ENCODE data around the gene CCIN. TPM values are rescaled to one million over a fixed set of nuclear protein-coding genes. Genes with fewer than 3 reads are reported as not detected.
A peak's percentile ranks its signal among the peaks of the same experiment; 100 is the strongest.

CCIN gene
- total and polyA plus RNA-seq, 9 of the 15 experiments (the other 6 are each of a cell fraction or from before 2014, with no cell fraction given): not detected

GRCh38 chr9:36163786-36164170 lies 5.4 kb upstream of the CCIN start:
- in situ Hi-C loops (cut with MboI): no loop called here
- WGBS (ENCODE audit: insufficient coverage, low coverage, missing lambda C conversion rate): 29% methylated on average over 4 of the region's 4 CpGs
- intact Hi-C loops (cut with micrococcal nuclease): no loop called here
- H3K9ac ChIP-seq (ENCODE audit: insufficient read depth in 1 of 2, low read depth in 2 of 2, low read length in 2 of 2): no peak overlapping the region
- H4K20me1 ChIP-seq (replicated peaks; ENCODE audit: control insufficient read depth, insufficient read depth, low read length): no peaks in the 10 kb centered on the region
- H3K27me3 ChIP-seq (ENCODE audit: control insufficient read depth in 2 of 2, insufficient read depth in 2 of 2, low read length in 2 of 2): no peaks in the 10 kb centered on the region
- peaks cover under 1 to 19% of the 10 kb centered on the region in 2 experiments; a peak in 4 of 5 replicates for H3K4me1 ChIP-seq (replicated peaks in 1 of 2; ENCODE audit: control insufficient read depth in 2 of 2, insufficient read depth in 2 of 2, low read length in 2 of 2)
- no peak for FAIRE-seq
- ATAC-seq: no peak
- ChIA-PET CTCF (ENCODE audit: low intra/inter-chr PET ratio) (no interaction called here), POLR2A (interaction anchor here (0.7 to 1.1 kb wide), 3 partner anchors 20 to 27 kb away, joined by 3 to 6 read pairs (median 3); partner anchors contain the start of gene CLTA)
- no peaks in the 10 kb centered on the region for H3K79me2 ChIP-seq (ENCODE audit: control insufficient read depth, insufficient read depth, low read length)
- H3K9me3 ChIP-seq (replicated peaks; ENCODE audit: control insufficient read depth, insufficient read depth, low read depth, low read length): no peaks in the 10 kb centered on the region
- H3K4me3 ChIP-seq: no peak overlapping the region
- no peak overlapping the region for H3K27ac ChIP-seq (ENCODE audit: extremely low read depth, low read depth, low read length)
- H2AFZ ChIP-seq (ENCODE audit: low read depth, low read length): no peak overlapping the region
- BruUV-seq (replicated peaks): no TSS peak
- H3K4me2 ChIP-seq (ENCODE audit: insufficient read depth, low read length): no peak overlapping the region
- no peak for DNase-seq (ENCODE audit: extremely low read depth in 1 of 4, low spot score in 3 of 4)
- no peaks in the 10 kb centered on the region for H3K36me3 ChIP-seq (ENCODE audit: control insufficient read depth, insufficient read depth, low read length)
- no peaks in the 10 kb centered on the region for H3K9me1 ChIP-seq (ENCODE audit: control insufficient read depth, insufficient read depth, low read length)
- peak; percentile 26 for TF ChIP-seq NFYB (IDR thresholded peaks at IDR 0.05; ENCODE audit: extremely low read depth, insufficient read length)
- no peak for TF ChIP-seq ZNF75A (CRISPR knock-in tag; IDR thresholded peaks at IDR 0.05)
- TF ChIP-seq JUNB (CRISPR knock-in tag; conservative IDR thresholded peaks at IDR 0.05): no peak
- no peak for TF ChIP-seq RBM39 (optimal IDR thresholded peaks at IDR 0.05; ENCODE audit: low read depth, low read length)
- no peak for TF ChIP-seq FUS (optimal IDR thresholded peaks at IDR 0.05; ENCODE audit: low read depth, low read length)
- TF ChIP-seq PHB (CRISPR knock-in tag; IDR thresholded peaks at IDR 0.05): no peak
- no peak for TF ChIP-seq SRSF1 (IDR thresholded peaks at IDR 0.05; ENCODE audit: low read depth, low read length)
- TF ChIP-seq TFAM (CRISPR knock-in tag; conservative IDR thresholded peaks at IDR 0.05): no peak

All from K562 (cell line).